HCT116 (cell line): Measurements from ENCODE around the gene TMEM141. TPM values are rescaled to one million over a fixed set of nuclear protein-coding genes. Genes with fewer than 3 reads are reported as not detected.

Experiments used
- ATAC-seq: fragments of 200-7000 bp; cut with Tn5 transposase; 2 replicates; pipeline ENCODE4 v1.9.1; 2020; ENCODE audit warnings: mild to moderate bottlenecking, moderate library complexity
- BruUV-seq: library from RNA; stranded (reverse); fragments of 400-500 nt; replicated peaks from 2 replicates; lab custom pipeline; 2021; lab: Mats Ljungman, UMichigan
- CTCF ChIA-PET: fragments of 300-600 bp; sonication (Branson Sonifier 250); formaldehyde crosslinking; loops from one replicate; lab custom pipeline; 2021; ENCODE audit warnings: antibody characterized with exemption; lab: Charles Lee
- POLR2A ChIA-PET: fragments of 300-600, 350-600 bp; sonication (Branson Sonifier 250); formaldehyde crosslinking; loops from one replicate; lab custom pipeline; 2021; ENCODE audit warnings: antibody characterized with exemption; lab: Charles Lee
- RAD21 ChIA-PET, 2 experiments: fragments of 300-600 bp; sonication (Branson Sonifier 250); formaldehyde crosslinking; loops; one replicate each; lab custom pipeline; 2023; ENCODE audit warnings: low total read pairs in 2 of 2; ENCODE audit not compliant: uncharacterized antibody in 2 of 2, unreplicated experiment in 2 of 2, low non-redundant PET in 1 of 2; lab: Charles Lee
- DNase-seq: peaks from one replicate; pipeline ENCODE4 v3.0.0-alpha.2; 2010; ENCODE audit warnings: low read depth, low spot score
- H2AFZ ChIP-seq: fragments of 200-600 bp; shearing (Covaris generic), sonication (generic); 2 replicates; pipeline ENCODE4 v1.6.1; 2017; ENCODE audit warnings: low read depth, mixed run types, mixed read lengths, antibody characterized with exemption, low read length; ENCODE audit not compliant: poor library complexity, severe bottlenecking
- H3K27ac ChIP-seq: 2 replicates; pipeline ENCODE4 v1.5.1; 2012; ENCODE audit warnings: low read depth, low read length
- H3K27me3 ChIP-seq: fragments of 200-600 bp; sonication (generic); 2 replicates; pipeline ENCODE4 v1.6.1; 2016; ENCODE audit warnings: mixed run types, low read length, mixed read lengths; ENCODE audit not compliant: insufficient read depth
- H3K36me3 ChIP-seq, 2 experiments: fragments of 200-500 bp in 1 of 2; fragments of 200-600 bp in 1 of 2; sonication (Bioruptor generic) in 1 of 2; sonication (generic) in 1 of 2; 2 replicates each; pipeline versions ENCODE4 v1.5.1 to v1.6.1; 2014 to 2016; ENCODE audit warnings: low read length in 2 of 2, inconsistent platforms in 1 of 2, mixed read lengths in 1 of 2, mixed run types in 1 of 2; ENCODE audit not compliant: insufficient read depth in 2 of 2, control insufficient read depth in 1 of 2
- H3K4me1 ChIP-seq, 2 experiments: fragments of 200-600 bp in 1 of 2; sonication (generic) in 1 of 2; 2 replicates each; pipeline versions ENCODE4 v1.5.1 to v1.6.1; 2012 to 2017; ENCODE audit warnings: low read length in 2 of 2, inconsistent platforms in 1 of 2, mild to moderate bottlenecking in 1 of 2, mixed read lengths in 1 of 2, mixed run types in 1 of 2, moderate library complexity in 1 of 2; ENCODE audit not compliant: insufficient read depth in 2 of 2, control insufficient read depth in 1 of 2
- H3K4me2 ChIP-seq: fragments of 200-600 bp; sonication (generic); 2 replicates; pipeline ENCODE4 v1.6.1; 2017; ENCODE audit warnings: mixed run types, low read length, mixed read lengths
- H3K4me3 ChIP-seq, 2 experiments: fragments of 200-600 bp in 1 of 2; sonication (generic) in 1 of 2; replicated peaks in 1 of 2; 2 replicates each; pipeline ENCODE4 v1.5.1; 2011 to 2016; ENCODE audit warnings: low read length in 2 of 2, control low read depth in 1 of 2, low read depth in 1 of 2, mild to moderate bottlenecking in 1 of 2, mixed read lengths in 1 of 2, mixed run types in 1 of 2
- H3K79me2 ChIP-seq: fragments of 200-600 bp; sonication (generic); 2 replicates; pipeline ENCODE4 v1.6.1; 2017; ENCODE audit warnings: mild to moderate bottlenecking, mixed run types, low read length, moderate library complexity, mixed read lengths; ENCODE audit not compliant: insufficient read depth
- H3K9ac ChIP-seq: fragments of 200-600 bp; sonication (generic); 2 replicates; pipeline ENCODE4 v1.6.1; 2016; ENCODE audit warnings: low read length, mixed read lengths
- H3K9me2 ChIP-seq: fragments of 200-600 bp; sonication (generic), shearing (Covaris generic); 2 replicates; pipeline ENCODE4 v1.6.1; 2017; ENCODE audit warnings: mixed run types, mild to moderate bottlenecking, moderate library complexity; ENCODE audit not compliant: insufficient read depth
- H3K9me3 ChIP-seq, 2 experiments: fragments of 200-500 bp in 1 of 2; fragments of 200-600 bp in 1 of 2; sonication (Bioruptor generic) in 1 of 2; sonication (generic) in 1 of 2; 2 replicates each; pipeline ENCODE4 v1.6.1; 2014 to 2017; ENCODE audit warnings: low read length in 2 of 2, mixed read lengths in 2 of 2, inconsistent platforms in 1 of 2, low read depth in 1 of 2, mild to moderate bottlenecking in 1 of 2, mixed run types in 1 of 2, moderate library complexity in 1 of 2; ENCODE audit not compliant: control insufficient read depth in 1 of 2, insufficient read depth in 1 of 2
- H4K20me1 ChIP-seq: fragments of 200-600 bp; sonication (generic), shearing (Covaris generic); 2 replicates; pipeline ENCODE4 v1.6.1; 2017; ENCODE audit warnings: mixed run types, mild to moderate bottlenecking, moderate library complexity; ENCODE audit not compliant: insufficient read depth
- EGR1 ChIP-seq: IDR thresholded peaks from 2 replicates; pipeline ENCODE4 v1.6.1; 2012; ENCODE audit warnings: low read depth
- ELF1 ChIP-seq: IDR thresholded peaks from 2 replicates; pipeline ENCODE4 v1.6.1; 2012; ENCODE audit warnings: low read depth, borderline replicate concordance
- EZH2 ChIP-seq: fragments of 200-600 bp; sonication (generic); IDR thresholded peaks from 2 replicates; pipeline ENCODE4 v1.6.1; 2017; ENCODE audit warnings: antibody characterized with exemption, mixed run types
- EZH2phosphoT487 ChIP-seq: fragments of 200-600 bp; IDR thresholded peaks from 2 replicates; pipeline ENCODE4 v1.6.1; 2018; ENCODE audit warnings: antibody characterized with exemption, borderline replicate concordance
- FOSL1 ChIP-seq: IDR thresholded peaks from 2 replicates; pipeline ENCODE4 v1.6.1; 2012; ENCODE audit warnings: low read depth
- JUND ChIP-seq: IDR thresholded peaks from 2 replicates; pipeline ENCODE4 v1.6.1; 2012
- POLR2AphosphoS5 ChIP-seq: IDR thresholded peaks from 2 replicates; pipeline ENCODE4 v1.6.1; 2011; ENCODE audit warnings: mild to moderate bottlenecking, low read depth, low read length, moderate library complexity
- RAD21 ChIP-seq: IDR thresholded peaks from 2 replicates; pipeline ENCODE4 v1.6.1; 2012; ENCODE audit warnings: low read depth, mild to moderate bottlenecking
- REST ChIP-seq: IDR thresholded peaks from 2 replicates; pipeline ENCODE4 v1.6.1; 2012; ENCODE audit warnings: low read depth
- ZNF274 ChIP-seq: fragments of 200-500 bp; sonication (Bioruptor generic); IDR thresholded peaks from 2 replicates; pipeline ENCODE4 v1.6.1; 2014; ENCODE audit warnings: mild to moderate bottlenecking, low read depth, low read length, inconsistent platforms
- intact Hi-C: fragments of 100-400 bp; cut with micrococcal nuclease; formaldehyde crosslinking; loops from 2 replicates; pipeline ENCODE4 v1.10.0; 2022
- total RNA-seq: library from RNA; stranded (reverse); gene quantifications from one replicate; pipeline ENCODE4 v1.2.1, GENCODE V29; 2021; ENCODE audit not compliant: unreplicated experiment
- TF ChIP-seq, protein P1 (sequence below): IDR thresholded peaks from 2 replicates; pipeline ENCODE4 v1.6.1; 2011; ENCODE audit warnings: mild to moderate bottlenecking, low read length, moderate library complexity; ENCODE audit not compliant: insufficient replicate concordance; ENCODE audit errors: extremely low read depth

Gene TMEM141
- total RNA-seq, 1 experiment from 2014 or later, result 73.6 TPM

DNA sequence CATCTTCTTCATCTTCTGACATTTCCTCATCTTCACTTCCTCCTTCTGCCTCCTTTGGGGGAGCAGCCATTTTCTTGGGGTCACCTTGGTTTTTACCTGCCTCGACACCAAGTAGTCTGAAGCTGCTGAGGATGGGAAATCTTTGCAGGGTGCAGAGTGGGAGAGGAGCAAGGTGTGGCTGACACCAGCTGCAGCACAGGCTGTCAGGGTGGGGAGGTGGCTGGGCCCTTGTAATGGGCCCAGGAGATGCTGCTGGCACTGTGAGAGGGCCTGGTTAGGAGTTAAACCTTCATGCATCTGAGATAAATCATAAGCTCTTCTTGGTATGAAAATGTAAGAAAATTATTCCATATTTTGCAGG lies 24.3 kb downstream of the TMEM141 start:
- no peak overlapping the region for H3K9ac ChIP-seq
- ChIA-PET POLR2A (no interaction called here), CTCF (no interaction called here), RAD21 (no interaction called here)
- H3K27ac ChIP-seq, result no peak overlapping the region
- H3K4me3 ChIP-seq, result no peak overlapping the region
- TF ChIP-seq FOSL1 (no peak), ELF1 (no peak), EGR1 (no peak)
- TF ChIP-seq, protein P1, sequence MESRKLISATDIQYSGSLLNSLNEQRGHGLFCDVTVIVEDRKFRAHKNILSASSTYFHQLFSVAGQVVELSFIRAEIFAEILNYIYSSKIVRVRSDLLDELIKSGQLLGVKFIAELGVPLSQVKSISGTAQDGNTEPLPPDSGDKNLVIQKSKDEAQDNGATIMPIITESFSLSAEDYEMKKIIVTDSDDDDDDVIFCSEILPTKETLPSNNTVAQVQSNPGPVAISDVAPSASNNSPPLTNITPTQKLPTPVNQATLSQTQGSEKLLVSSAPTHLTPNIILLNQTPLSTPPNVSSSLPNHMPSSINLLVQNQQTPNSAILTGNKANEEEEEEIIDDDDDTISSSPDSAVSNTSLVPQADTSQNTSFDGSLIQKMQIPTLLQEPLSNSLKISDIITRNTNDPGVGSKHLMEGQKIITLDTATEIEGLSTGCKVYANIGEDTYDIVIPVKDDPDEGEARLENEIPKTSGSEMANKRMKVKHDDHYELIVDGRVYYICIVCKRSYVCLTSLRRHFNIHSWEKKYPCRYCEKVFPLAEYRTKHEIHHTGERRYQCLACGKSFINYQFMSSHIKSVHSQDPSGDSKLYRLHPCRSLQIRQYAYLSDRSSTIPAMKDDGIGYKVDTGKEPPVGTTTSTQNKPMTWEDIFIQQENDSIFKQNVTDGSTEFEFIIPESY, result no peak
- no peaks in the 10 kb centered on the region for H3K4me1 ChIP-seq
- no peak for DNase-seq
- peaks cover 48% of the 10 kb centered on the region for H3K79me2 ChIP-seq
- no peak overlapping the region for H2AFZ ChIP-seq
- no peaks in the 10 kb centered on the region for H3K9me2 ChIP-seq
- H3K9me3 ChIP-seq, result no peaks in the 10 kb centered on the region
- no TSS peak for BruUV-seq
- no peaks in the 10 kb centered on the region for H4K20me1 ChIP-seq
- intact Hi-C loops, result no loop called here
- no peaks in the 10 kb centered on the region for H3K27me3 ChIP-seq
- ATAC-seq, result no peak
- no peak overlapping the region for H3K4me2 ChIP-seq
- peaks cover 0 to 14% of the 10 kb centered on the region in 2 experiments; a peak in 2 of 4 replicates for H3K36me3 ChIP-seq

- DNase-seq (no peak), ATAC-seq (no peak)
- no peaks in the 10 kb centered on the region for H3K9me3 ChIP-seq
- peaks cover 10% of the 10 kb centered on the region; the same call in 1 of the 2 replicates for H3K79me2 ChIP-seq
- H3K4me1 ChIP-seq, result no peaks in the 10 kb centered on the region
- no peak overlapping the region for H3K9ac ChIP-seq
- no peak overlapping the region for H3K4me3 ChIP-seq
- H3K9me2 ChIP-seq, result no peaks in the 10 kb centered on the region
- no peaks in the 10 kb centered on the region for H4K20me1 ChIP-seq
- no peak overlapping the region for H2AFZ ChIP-seq
- ChIA-PET POLR2A (no interaction called here), RAD21 (no interaction called here), CTCF (interaction anchor here (1.4 kb wide), 1 partner anchor 22 kb away, joined by 3 read pairs; no protein-coding TSS in a partner anchor)
- no peak overlapping the region for H3K4me2 ChIP-seq
- H3K27me3 ChIP-seq, result no peaks in the 10 kb centered on the region
- H3K27ac ChIP-seq, result no peak overlapping the region
- H3K36me3 ChIP-seq, result peaks cover 0 to 4% of the 10 kb centered on the region in 2 experiments; a peak in 3 of 4 replicates
- intact Hi-C loops, result no loop called here
- BruUV-seq, result no TSS peak
- TF ChIP-seq FOSL1 (no peak), RAD21 (no peak), EZH2phosphoT487 (no peak), EZH2 (no peak), JUND (no peak), REST (no peak), POLR2AphosphoS5 (no peak), ZNF274 (no peak)
Measured at GRCh38 chr9:136820971-136821825, 30.1 kb downstream of the TMEM141 start.
